Activated CD8-positive, alpha-beta T cell treated with anti-CD3 and anti-CD28 coated beads for 36 hours (primary cell): ENCODE results near the gene ITGAX. TPM values are rescaled to one million over a fixed set of nuclear protein-coding genes. Genes with fewer than 3 reads are reported as not detected.

Source experiments
- ATAC-seq: fragments of 200-7000 bp; cut with Tn5 transposase; one replicate; pipeline ENCODE4 v1.10.0; 2021; ENCODE audit warnings: mild to moderate bottlenecking, moderate library complexity
- CTCF ChIA-PET: fragments of 350-600 bp; sonication (Branson Sonifier 250); formaldehyde crosslinking; loops from one replicate; lab custom pipeline; 2021; ENCODE audit warnings: antibody characterized with exemption; lab: Charles Lee
- POLR2A ChIA-PET: fragments of 350-600 bp; sonication (Branson Sonifier 250); formaldehyde crosslinking; loops from one replicate; lab custom pipeline; 2021; ENCODE audit warnings: antibody characterized with exemption; lab: Charles Lee
- DNase-seq: peaks from one replicate; pipeline ENCODE4 v3.0.0-alpha.2; 2020
- H3K27ac Mint-ChIP-seq: one replicate; pipeline ENCODE4 v1.8.0; 2021; ENCODE audit warnings: mild to moderate bottlenecking, mixed read lengths
- H3K27me3 Mint-ChIP-seq: one replicate; pipeline ENCODE4 v1.8.0; 2021; ENCODE audit warnings: mixed read lengths
- H3K36me3 Mint-ChIP-seq: one replicate; pipeline ENCODE4 v1.8.0; 2021; ENCODE audit warnings: low read depth, mixed read lengths
- H3K4me1 Mint-ChIP-seq: one replicate; pipeline ENCODE4 v1.8.0; 2021; ENCODE audit warnings: low read depth, mixed read lengths
- H3K4me3 Mint-ChIP-seq: one replicate; pipeline ENCODE4 v1.8.0; 2021; ENCODE audit warnings: mild to moderate bottlenecking, moderate library complexity, mixed read lengths
- H3K9me3 Mint-ChIP-seq: one replicate; pipeline ENCODE4 v1.8.0; 2021; ENCODE audit warnings: mixed read lengths
- intact Hi-C: fragments of 100-400 bp; cut with micrococcal nuclease; formaldehyde crosslinking; loops from one replicate; pipeline ENCODE4 v1.10.0; 2022
- total RNA-seq, 2 experiments: library from RNA; stranded (reverse); gene quantifications; one replicate each; pipeline ENCODE4 v1.2.3, GENCODE V29; 2021
- TF ChIP-seq, protein P1 (sequence below): fragments of 200-600 bp; IDR thresholded peaks from one replicate; pipeline ENCODE4 v1.8.0; 2022; ENCODE audit warnings: antibody characterized with exemption, mild to moderate bottlenecking

The ITGAX gene
- total RNA-seq, 2 experiments from 2014 or later, result 4.4 to 5.4 TPM

- Mint-ChIP-seq H3K27ac (no peak overlapping the region), H3K27me3 (no peaks in the 10 kb centered on the region), H3K4me1 (peaks cover 8% of the 10 kb centered on the region), H3K4me3 (no peak overlapping the region), H3K36me3 (no peaks in the 10 kb centered on the region), H3K9me3 (peaks cover 5% of the 10 kb centered on the region)
- ChIA-PET POLR2A (interaction anchor here (0.7 to 1.1 kb wide), 3 partner anchors 12 to 184 kb away, joined by 3 read pairs; no protein-coding TSS in a partner anchor), CTCF (no interaction called here)
- intact Hi-C loops, result no loop called here
- TF ChIP-seq, protein P1, sequence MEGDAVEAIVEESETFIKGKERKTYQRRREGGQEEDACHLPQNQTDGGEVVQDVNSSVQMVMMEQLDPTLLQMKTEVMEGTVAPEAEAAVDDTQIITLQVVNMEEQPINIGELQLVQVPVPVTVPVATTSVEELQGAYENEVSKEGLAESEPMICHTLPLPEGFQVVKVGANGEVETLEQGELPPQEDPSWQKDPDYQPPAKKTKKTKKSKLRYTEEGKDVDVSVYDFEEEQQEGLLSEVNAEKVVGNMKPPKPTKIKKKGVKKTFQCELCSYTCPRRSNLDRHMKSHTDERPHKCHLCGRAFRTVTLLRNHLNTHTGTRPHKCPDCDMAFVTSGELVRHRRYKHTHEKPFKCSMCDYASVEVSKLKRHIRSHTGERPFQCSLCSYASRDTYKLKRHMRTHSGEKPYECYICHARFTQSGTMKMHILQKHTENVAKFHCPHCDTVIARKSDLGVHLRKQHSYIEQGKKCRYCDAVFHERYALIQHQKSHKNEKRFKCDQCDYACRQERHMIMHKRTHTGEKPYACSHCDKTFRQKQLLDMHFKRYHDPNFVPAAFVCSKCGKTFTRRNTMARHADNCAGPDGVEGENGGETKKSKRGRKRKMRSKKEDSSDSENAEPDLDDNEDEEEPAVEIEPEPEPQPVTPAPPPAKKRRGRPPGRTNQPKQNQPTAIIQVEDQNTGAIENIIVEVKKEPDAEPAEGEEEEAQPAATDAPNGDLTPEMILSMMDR, result no peak
- ATAC-seq, result peak; percentile 45
- no peak for DNase-seq
These were observed 22.4 kb downstream of the ITGAX start for GRCh38 chr16:31377210-31377903.

DNA sequence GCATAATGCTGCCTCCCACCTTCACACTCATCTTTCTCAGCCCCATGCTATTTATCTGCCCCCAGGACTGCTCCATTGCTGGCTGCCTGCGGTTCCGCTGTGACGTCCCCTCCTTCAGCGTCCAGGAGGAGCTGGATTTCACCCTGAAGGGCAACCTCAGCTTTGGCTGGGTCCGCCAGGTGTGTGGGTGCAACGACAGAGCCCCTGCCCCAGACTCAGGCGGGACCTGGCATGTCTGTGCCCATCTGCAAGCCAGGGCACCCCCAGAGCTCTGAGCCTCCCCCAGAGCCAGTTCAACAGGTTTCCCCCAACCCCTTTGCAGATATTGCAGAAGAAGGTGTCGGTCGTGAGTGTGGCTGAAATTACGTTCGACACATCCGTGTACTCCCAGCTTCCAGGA lies 25.2 kb downstream of the ITGAX start:
- no peaks in the 10 kb centered on the region for H3K36me3 Mint-ChIP-seq
- ATAC-seq (no peak), DNase-seq (no peak)
- ChIA-PET CTCF (no interaction called here), POLR2A (interaction anchor here (1.3 kb wide), 1 partner anchor 184 kb away, joined by 6 read pairs; no protein-coding TSS in a partner anchor)
- H3K27ac Mint-ChIP-seq, result no peak overlapping the region
- H3K4me1 Mint-ChIP-seq, result peaks cover 12% of the 10 kb centered on the region
- TF ChIP-seq, protein P1, result no peak
- intact Hi-C loops, result loop anchor here (10.0 kb wide), 2 partner anchors 65 to 115 kb away; partner anchors contain the start of gene ZNF843
- H3K27me3 Mint-ChIP-seq, result no peaks in the 10 kb centered on the region
- H3K4me3 Mint-ChIP-seq, result no peak overlapping the region
- peaks cover 5% of the 10 kb centered on the region for H3K9me3 Mint-ChIP-seq

GRCh38 chr16:31382485-31383161 lies 27.6 kb downstream of the ITGAX start:
- TF ChIP-seq, protein P1, result peak; percentile 91
- DNase-seq (peak; percentile 81), ATAC-seq (peak; percentile 55)
- CTCF ChIA-PET, result interaction anchor here (0.6 to 2.2 kb wide), 39 partner anchors 8 to 487 kb away, joined by 3 to 15 read pairs (median 4); partner anchors contain the start of genes COX6A2, PYCARD, PYDC1 and TRIM72
- Mint-ChIP-seq H3K9me3 (no peaks in the 10 kb centered on the region), H3K4me3 (no peak overlapping the region), H3K36me3 (no peaks in the 10 kb centered on the region), H3K4me1 (peaks cover 25% of the 10 kb centered on the region), H3K27me3 (peaks cover 3% of the 10 kb centered on the region), H3K27ac (no peak overlapping the region)
- intact Hi-C loops, result loop anchor here (10.0 kb wide), 2 partner anchors 62 to 118 kb away; partner anchors contain the start of gene ZNF843
- POLR2A ChIA-PET, result interaction anchor here (0.6 to 1.1 kb wide), 5 partner anchors 60 to 248 kb away, joined by 3 to 6 read pairs (median 3); no protein-coding TSS in a partner anchor

DNA sequence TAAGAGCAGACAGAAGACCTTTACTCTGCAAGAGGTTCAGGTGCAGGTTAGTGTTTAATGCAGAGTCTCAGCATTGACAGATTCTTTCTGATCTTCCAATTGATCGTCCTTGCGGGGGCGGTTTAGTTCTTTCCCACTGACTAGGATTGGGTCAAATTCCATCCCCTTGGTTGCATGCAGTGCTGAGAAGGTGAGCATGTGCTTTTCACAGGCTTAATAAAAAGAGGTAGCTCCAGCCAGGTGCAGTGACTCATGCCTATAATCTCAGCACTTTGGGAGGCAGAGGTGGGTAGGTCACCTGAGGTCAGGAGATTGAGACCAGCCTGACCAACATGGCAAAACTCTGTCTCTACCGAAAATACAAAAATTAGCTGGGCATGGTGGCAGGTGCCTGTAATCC lies 30.7 kb downstream of the ITGAX start:
- H3K4me1 Mint-ChIP-seq, result peaks cover 25% of the 10 kb centered on the region
- H3K27me3 Mint-ChIP-seq, result peaks cover 9% of the 10 kb centered on the region
- intact Hi-C loops, result loop anchor here (10.0 kb wide), 2 partner anchors 59 to 121 kb away; partner anchors contain the start of gene ZNF843
- ATAC-seq (no peak), DNase-seq (peak; percentile 12)
- no peak overlapping the region for H3K4me3 Mint-ChIP-seq
- no peaks in the 10 kb centered on the region for H3K9me3 Mint-ChIP-seq
- CTCF ChIA-PET, result interaction anchor here (0.7 to 1.6 kb wide), 7 partner anchors 15 to 483 kb away, joined by 3 to 5 read pairs (median 3); partner anchors contain the start of gene ZNF843
- POLR2A ChIA-PET, result interaction anchor here (0.8 to 1.9 kb wide), 6 partner anchors 10 to 206 kb away, joined by 3 to 7 read pairs (median 4); partner anchors contain the start of gene FUS
- H3K36me3 Mint-ChIP-seq, result no peaks in the 10 kb centered on the region
- TF ChIP-seq, protein P1, result no peak
- H3K27ac Mint-ChIP-seq, result no peak overlapping the region
